CD14-positive monocyte (primary cell): ENCODE results near the gene NDUFS4. TPM values are rescaled to one million over a fixed set of nuclear protein-coding genes. Genes with fewer than 3 reads are reported as not detected.

Experiments
- DNase-seq, 3 donors: peaks; one replicate each; pipeline ENCODE4 v3.0.0-alpha.2; 2011 to 2022
- H2AFZ ChIP-seq: 2 replicates; pipeline ENCODE4 v1.6.0; 2012; ENCODE audit warnings: mild to moderate bottlenecking, low read depth, low read length, inconsistent platforms; ENCODE audit not compliant: insufficient read depth, poor library complexity, severe bottlenecking
- H3K27ac ChIP-seq, 2 donors: 1 replicate in 1 of 2; 2 replicates in 1 of 2; pipeline ENCODE4 v1.5.1; 2012 to 2013; ENCODE audit warnings: low read length in 2 of 2, control low read depth in 1 of 2, inconsistent platforms in 1 of 2, low read depth in 1 of 2, mild to moderate bottlenecking in 1 of 2
- H3K27me3 ChIP-seq, 2 donors: one replicate each; pipeline versions ENCODE4 v1.6.0 to v1.6.1; 2011 to 2013; ENCODE audit warnings: low read length in 2 of 2; ENCODE audit not compliant: control insufficient read depth in 2 of 2, insufficient read depth in 2 of 2
- H3K36me3 ChIP-seq, 2 donors: replicated peaks in 1 of 2; 1 replicate in 1 of 2; 2 replicates in 1 of 2; pipeline versions ENCODE4 v1.5.1 to v1.6.1; 2012 to 2013; ENCODE audit warnings: low read length in 2 of 2, control low read depth in 1 of 2, inconsistent platforms in 1 of 2, mild to moderate bottlenecking in 1 of 2; ENCODE audit not compliant: insufficient read depth in 2 of 2, control insufficient read depth in 1 of 2
- H3K4me1 ChIP-seq, 2 donors: 1 replicate in 1 of 2; 2 replicates in 1 of 2; pipeline versions ENCODE4 v1.5.1 to v1.6.1; 2012 to 2013; ENCODE audit warnings: low read length in 2 of 2, control low read depth in 1 of 2, inconsistent platforms in 1 of 2, mild to moderate bottlenecking in 1 of 2, moderate library complexity in 1 of 2; ENCODE audit not compliant: insufficient read depth in 2 of 2, control insufficient read depth in 1 of 2
- H3K4me2 ChIP-seq: replicated peaks from 2 replicates; pipeline ENCODE3; 2012; ENCODE audit warnings: low read length, moderate library complexity, mild to moderate bottlenecking; ENCODE audit not compliant: poor library complexity, severe bottlenecking; ENCODE audit errors: extremely low read depth
- H3K4me3 ChIP-seq, 3 experiments: fragments of 200-600 bp in 1 of 3; sonication (generic) in 1 of 3; replicated peaks in 1 of 3; 1 replicate in 2 of 3; 2 replicates in 1 of 3; pipeline ENCODE4 v1.5.1; 2011 to 2013; ENCODE audit warnings: low read length in 3 of 3, mild to moderate bottlenecking in 3 of 3, control low read depth in 2 of 3, low read depth in 2 of 3, inconsistent platforms in 1 of 3, moderate library complexity in 1 of 3
- H3K79me2 ChIP-seq: 2 replicates; pipeline ENCODE4 v1.6.0; 2012; ENCODE audit warnings: mild to moderate bottlenecking, control low read depth, inconsistent platforms, low read length, moderate library complexity; ENCODE audit not compliant: insufficient read depth
- H3K9ac ChIP-seq: 2 replicates; pipeline ENCODE4 v1.6.0; 2017; ENCODE audit warnings: low read length, mild to moderate bottlenecking; ENCODE audit not compliant: insufficient read depth, poor library complexity, severe bottlenecking
- H3K9me3 ChIP-seq, 2 donors: replicated peaks in 1 of 2; 1 replicate in 1 of 2; 2 replicates in 1 of 2; pipeline versions ENCODE4 v1.5.1 to v1.6.1; 2012 to 2013; ENCODE audit warnings: low read length in 2 of 2, control low read depth in 1 of 2; ENCODE audit not compliant: control insufficient read depth in 1 of 2, insufficient read depth in 1 of 2
- H4K20me1 ChIP-seq: 2 replicates; pipeline ENCODE4 v1.6.0; 2012; ENCODE audit warnings: mild to moderate bottlenecking, low read length, control low read depth, moderate library complexity; ENCODE audit not compliant: insufficient read depth
- H3K27ac Mint-ChIP-seq, 7 donors: one replicate each; pipeline ENCODE4 v1.8.0; 2020; ENCODE audit warnings: mild to moderate bottlenecking in 7 of 7, mixed read lengths in 7 of 7, moderate library complexity in 6 of 7, inconsistent platforms in 2 of 7
- H3K27me3 Mint-ChIP-seq, 3 donors: one replicate each; pipeline ENCODE4 v1.8.0; 2021 to 2022; ENCODE audit warnings: low read depth in 3 of 3, mild to moderate bottlenecking in 3 of 3, mixed read lengths in 3 of 3, moderate library complexity in 3 of 3, inconsistent platforms in 1 of 3
- H3K36me3 Mint-ChIP-seq, 2 donors: one replicate each; pipeline ENCODE4 v1.8.0; 2020; ENCODE audit warnings: mixed read lengths in 2 of 2, inconsistent platforms in 1 of 2, mild to moderate bottlenecking in 1 of 2
- H3K4me1 Mint-ChIP-seq: one replicate; pipeline ENCODE4 v1.8.0; 2020; ENCODE audit warnings: mild to moderate bottlenecking, mixed read lengths
- H3K4me3 Mint-ChIP-seq, 2 donors: one replicate each; pipeline ENCODE4 v1.8.0; 2020; ENCODE audit warnings: mild to moderate bottlenecking in 2 of 2, mixed read lengths in 2 of 2, moderate library complexity in 1 of 2
- H3K9me3 Mint-ChIP-seq, 7 donors: one replicate each; pipeline ENCODE4 v1.8.0; 2020 to 2022; ENCODE audit warnings: mixed read lengths in 7 of 7, mild to moderate bottlenecking in 6 of 7, moderate library complexity in 6 of 7, inconsistent platforms in 2 of 7
- WGBS: methylation state at CpG from one replicate; pipeline ENCODE4 v1.1.5; 2013; ENCODE audit warnings: missing lambda C conversion rate; ENCODE audit not compliant: insufficient coverage; 5-methylcytosine and 5-hydroxymethylcytosine counted together
- intact Hi-C, 2 donors: fragments of 100-400 bp; cut with micrococcal nuclease; formaldehyde crosslinking; loops; one replicate each; pipeline versions ENCODE4 v1.15.0 to v1.15.1; 2023
- polyA plus RNA-seq, 3 donors: library from polyadenylated mRNA; depleted of rRNA in 1 of 3; unstranded in 2 of 3; stranded (reverse) in 1 of 3; fragments of 300-500 nt in 2 of 3; fragments of >200 nt in 1 of 3; fragmentation: Illumina TruSeq in 2 of 3; gene quantifications; 1 replicate in 2 of 3; 2 replicates in 1 of 3; pipeline ENCODE4 v1.2.3, GENCODE V29; 2012 to 2021
- TF ChIP-seq, protein P1 (sequence below): fragments of 200-600 bp; IDR thresholded peaks from one replicate; pipeline ENCODE4 v1.8.0; 2022; ENCODE audit warnings: antibody characterized with exemption, mild to moderate bottlenecking

NDUFS4 gene
- polyA plus RNA-seq, 3 donors, result 42.5 to 118 (median 111) TPM

DNA sequence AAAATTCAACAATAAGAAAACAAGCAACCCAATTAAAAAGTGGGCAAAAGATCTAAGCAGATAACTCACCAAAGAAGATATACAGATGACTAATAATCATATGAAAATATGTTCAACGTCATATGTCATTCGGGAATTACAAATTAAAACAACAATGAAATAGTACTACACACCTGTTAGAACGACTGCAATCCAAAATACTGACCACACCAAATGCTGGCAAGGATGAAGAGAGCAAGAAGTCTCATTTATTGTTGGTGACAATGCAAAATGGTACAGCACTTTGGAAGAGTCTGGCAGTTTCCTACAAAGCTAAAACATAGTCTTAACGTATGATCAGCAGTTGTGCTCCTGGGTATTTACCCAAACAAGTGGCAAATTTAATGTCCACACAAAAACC is 37.5 kb downstream of the NDUFS4 start:
- Mint-ChIP-seq H3K27me3 (no peaks in the 10 kb centered on the region), H3K4me1 (no peaks in the 10 kb centered on the region), H3K36me3 (peaks cover 7 to 15% of the 10 kb centered on the region in 2 donors), H3K27ac (no peak overlapping the region), H3K9me3 (peaks cover 0 to 8% (median 4%) of the 10 kb centered on the region in 7 donors), H3K4me3 (no peak overlapping the region)
- no peak overlapping the region for H2AFZ ChIP-seq
- H3K27me3 ChIP-seq, result no peaks in the 10 kb centered on the region
- no peaks in the 10 kb centered on the region for H3K4me1 ChIP-seq
- intact Hi-C loops, result no loop called here
- no peak overlapping the region for H3K27ac ChIP-seq
- peaks cover 41% of the 10 kb centered on the region for H4K20me1 ChIP-seq
- peaks cover 0 to 6% of the 10 kb centered on the region in 2 donors for H3K9me3 ChIP-seq
- no peak overlapping the region for H3K9ac ChIP-seq
- H3K4me3 ChIP-seq, result no peak overlapping the region
- TF ChIP-seq, protein P1, sequence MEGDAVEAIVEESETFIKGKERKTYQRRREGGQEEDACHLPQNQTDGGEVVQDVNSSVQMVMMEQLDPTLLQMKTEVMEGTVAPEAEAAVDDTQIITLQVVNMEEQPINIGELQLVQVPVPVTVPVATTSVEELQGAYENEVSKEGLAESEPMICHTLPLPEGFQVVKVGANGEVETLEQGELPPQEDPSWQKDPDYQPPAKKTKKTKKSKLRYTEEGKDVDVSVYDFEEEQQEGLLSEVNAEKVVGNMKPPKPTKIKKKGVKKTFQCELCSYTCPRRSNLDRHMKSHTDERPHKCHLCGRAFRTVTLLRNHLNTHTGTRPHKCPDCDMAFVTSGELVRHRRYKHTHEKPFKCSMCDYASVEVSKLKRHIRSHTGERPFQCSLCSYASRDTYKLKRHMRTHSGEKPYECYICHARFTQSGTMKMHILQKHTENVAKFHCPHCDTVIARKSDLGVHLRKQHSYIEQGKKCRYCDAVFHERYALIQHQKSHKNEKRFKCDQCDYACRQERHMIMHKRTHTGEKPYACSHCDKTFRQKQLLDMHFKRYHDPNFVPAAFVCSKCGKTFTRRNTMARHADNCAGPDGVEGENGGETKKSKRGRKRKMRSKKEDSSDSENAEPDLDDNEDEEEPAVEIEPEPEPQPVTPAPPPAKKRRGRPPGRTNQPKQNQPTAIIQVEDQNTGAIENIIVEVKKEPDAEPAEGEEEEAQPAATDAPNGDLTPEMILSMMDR, result no peak
- WGBS, result no CpG with 5 or more reads among the region's 4 CpGs
- peaks cover 70% of the 10 kb centered on the region for H3K79me2 ChIP-seq
- no peak overlapping the region for H3K4me2 ChIP-seq
- no peaks in the 10 kb centered on the region for H3K36me3 ChIP-seq
- no peak for DNase-seq

DNA sequence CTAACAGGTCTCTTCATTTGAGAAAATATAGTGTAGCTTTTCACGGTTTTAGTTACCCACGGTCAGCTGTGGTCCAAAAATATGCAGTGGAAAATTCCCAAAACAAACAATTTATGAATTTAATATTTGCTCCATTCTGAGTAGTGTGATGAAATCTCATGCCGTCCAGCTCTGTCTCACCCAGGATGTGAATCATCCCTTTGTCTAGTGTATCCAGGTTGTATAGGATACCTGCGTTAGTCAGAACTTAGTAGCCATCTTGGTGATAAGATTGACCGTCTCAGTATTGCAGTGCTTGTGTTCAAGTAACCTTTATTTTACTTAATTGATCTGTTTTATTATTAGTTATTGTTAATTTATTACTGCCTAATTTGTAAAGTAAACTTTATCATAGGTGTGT is 41.1 kb downstream of the NDUFS4 start:
- WGBS, result no CpG with 5 or more reads among the region's 5 CpGs
- Histone ChIP-seq H3K4me3 (no peak overlapping the region), H3K4me2 (no peak overlapping the region)

More for the DNA sequence above, 41.1 kb downstream of the NDUFS4 start:
- peaks cover 3 to 14% (median 5%) of the 10 kb centered on the region in 7 donors for H3K9me3 Mint-ChIP-seq
- peaks cover 18 to 31% of the 10 kb centered on the region in 2 donors for H3K36me3 ChIP-seq
- no peak overlapping the region for H3K9ac ChIP-seq
- H3K27me3 Mint-ChIP-seq, result no peaks in the 10 kb centered on the region
- H3K79me2 ChIP-seq, result peaks cover 38% of the 10 kb centered on the region
- H3K27ac Mint-ChIP-seq, result no peak overlapping the region
- no peak overlapping the region for H2AFZ ChIP-seq
- no peak overlapping the region for H3K27ac ChIP-seq
- H3K36me3 Mint-ChIP-seq, result peaks cover 33 to 42% of the 10 kb centered on the region in 2 donors
- intact Hi-C loops, result no loop called here
- H3K9me3 ChIP-seq, result peaks cover 0 to 6% of the 10 kb centered on the region in 2 donors
- H3K27me3 ChIP-seq, result no peaks in the 10 kb centered on the region
- peaks cover 11% of the 10 kb centered on the region for H4K20me1 ChIP-seq
- no peaks in the 10 kb centered on the region for H3K4me1 ChIP-seq
- no peak overlapping the region for H3K4me3 Mint-ChIP-seq
- DNase-seq, result no peak
- TF ChIP-seq, protein P1, result no peak
- H3K4me1 Mint-ChIP-seq, result no peaks in the 10 kb centered on the region
